Epithelial cell of proximal tubule (primary cell): Measurements from ENCODE around the gene CEP78. TPM values are rescaled to one million over a fixed set of nuclear protein-coding genes. Genes with fewer than 3 reads are reported as not detected.
A peak's percentile ranks its signal among the peaks of the same experiment; 100 is the strongest.

ENCODE experiments used
- DNase-seq: peaks from one replicate; pipeline ENCODE4 v3.0.0-alpha.2; 2011; ENCODE audit warnings: low read depth
- H3K4me3 ChIP-seq: 2 replicates; pipeline ENCODE4 v1.5.1; 2011; ENCODE audit warnings: low read depth, mild to moderate bottlenecking, low read length
- CTCF ChIP-seq: conservative IDR thresholded peaks from 2 replicates; pipeline ENCODE4 v1.5.1; 2012; ENCODE audit warnings: low read depth, mild to moderate bottlenecking, low read length
- total RNA-seq: library from RNA; depleted of rRNA; stranded (reverse); fragments of >200 nt; gene quantifications from 2 replicates; pipeline ENCODE4 v1.2.3, GENCODE V29; 2015

The CEP78 gene
- total RNA-seq, 1 donor from 2014 or later, result 32.2 TPM

DNA sequence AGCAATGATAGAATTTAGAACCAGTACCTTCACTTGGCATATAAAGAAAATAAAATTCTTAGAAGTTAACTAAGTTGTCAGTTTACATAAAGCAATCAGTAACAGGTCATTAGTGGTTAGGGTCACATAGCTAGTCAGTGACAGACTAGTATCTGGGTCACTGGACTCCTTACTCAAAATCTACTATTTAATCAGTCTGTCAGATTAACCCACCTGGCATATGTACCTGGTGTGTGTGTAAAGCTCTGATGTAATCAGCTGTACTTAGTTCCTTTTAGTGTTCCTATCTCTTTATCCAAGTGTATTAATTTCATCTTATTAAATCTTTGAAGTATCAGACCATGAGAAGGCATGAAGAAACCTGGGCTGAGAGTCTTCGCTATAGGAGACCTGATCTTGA lies 7.3 kb downstream of the CEP78 start:
- TF ChIP-seq CTCF, result no peak
- no peak overlapping the region for H3K4me3 ChIP-seq
- DNase-seq, result no peak

GRCh38 chr9:78245401-78245800 lies 9.5 kb downstream of the CEP78 start:
- no peak for TF ChIP-seq CTCF
- H3K4me3 ChIP-seq, result no peak overlapping the region
- no peak for DNase-seq

DNA sequence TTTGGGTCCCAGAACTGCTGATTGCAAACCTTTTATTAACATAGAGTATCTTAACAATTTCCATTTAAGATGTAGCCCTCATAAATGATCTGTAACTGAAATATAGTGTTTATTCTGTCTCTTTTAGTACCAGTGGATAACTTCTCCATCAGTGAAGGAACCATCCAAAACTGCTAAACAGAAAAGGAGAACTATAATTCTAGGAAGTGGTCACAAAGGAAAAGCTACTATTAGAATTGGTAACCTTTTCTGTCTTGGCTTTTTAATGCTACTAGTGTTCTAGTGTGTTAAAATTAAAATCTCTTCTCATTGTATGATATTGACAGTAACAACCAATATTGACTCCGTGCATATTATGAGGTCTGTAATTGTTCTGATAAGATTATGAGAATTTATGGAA lies 12.8 kb downstream of the CEP78 start:
- no peak overlapping the region for H3K4me3 ChIP-seq
- no peak for TF ChIP-seq CTCF
- no peak for DNase-seq

DNA sequence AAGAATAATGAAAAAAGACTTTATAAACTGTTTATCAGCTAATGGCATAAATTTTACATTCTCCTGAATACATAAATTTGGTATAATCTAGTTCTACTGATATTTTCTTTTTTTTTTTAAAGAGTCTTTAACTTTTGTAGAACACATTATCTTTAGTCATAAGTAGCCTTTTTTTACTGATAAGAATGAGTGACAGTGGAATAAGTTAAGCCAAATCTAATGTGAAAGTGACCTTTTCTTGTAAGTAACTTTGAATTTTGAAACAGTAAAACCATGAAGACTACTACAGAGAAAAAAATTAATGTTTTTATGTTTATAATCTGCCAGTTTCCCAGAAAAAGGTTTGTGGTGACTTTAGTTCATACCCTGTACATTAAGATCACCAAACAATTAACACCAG lies 13.7 kb downstream of the CEP78 start:
- no peak for TF ChIP-seq CTCF
- no peak for DNase-seq
- H3K4me3 ChIP-seq, result no peak overlapping the region

- no peak for TF ChIP-seq CTCF
- DNase-seq, result no peak
- no peak overlapping the region for H3K4me3 ChIP-seq
Observed at GRCh38 chr9:78252616-78253015, 16.7 kb downstream of the CEP78 start.

DNA sequence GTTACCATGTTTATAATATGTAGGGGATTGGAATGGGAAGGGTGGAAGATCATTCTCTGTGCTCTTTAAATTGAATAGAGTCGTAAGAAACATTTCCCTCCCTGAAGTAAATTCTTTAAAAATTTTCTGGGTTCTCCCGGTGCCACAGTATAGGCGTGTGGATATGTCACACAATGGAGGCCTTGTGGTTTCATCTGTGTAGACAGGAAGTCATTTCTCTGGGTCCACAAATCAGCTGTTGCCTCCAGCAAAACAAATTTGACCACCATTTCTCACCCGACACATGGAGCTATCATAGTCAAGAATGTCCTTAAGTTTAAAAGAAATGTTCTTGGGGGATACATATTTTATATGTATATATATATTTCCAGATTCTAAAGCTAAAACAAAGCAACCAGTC lies 17.4 kb downstream of the CEP78 start:
- no peak for DNase-seq
- no peak for TF ChIP-seq CTCF
- H3K4me3 ChIP-seq, result no peak overlapping the region

DNA sequence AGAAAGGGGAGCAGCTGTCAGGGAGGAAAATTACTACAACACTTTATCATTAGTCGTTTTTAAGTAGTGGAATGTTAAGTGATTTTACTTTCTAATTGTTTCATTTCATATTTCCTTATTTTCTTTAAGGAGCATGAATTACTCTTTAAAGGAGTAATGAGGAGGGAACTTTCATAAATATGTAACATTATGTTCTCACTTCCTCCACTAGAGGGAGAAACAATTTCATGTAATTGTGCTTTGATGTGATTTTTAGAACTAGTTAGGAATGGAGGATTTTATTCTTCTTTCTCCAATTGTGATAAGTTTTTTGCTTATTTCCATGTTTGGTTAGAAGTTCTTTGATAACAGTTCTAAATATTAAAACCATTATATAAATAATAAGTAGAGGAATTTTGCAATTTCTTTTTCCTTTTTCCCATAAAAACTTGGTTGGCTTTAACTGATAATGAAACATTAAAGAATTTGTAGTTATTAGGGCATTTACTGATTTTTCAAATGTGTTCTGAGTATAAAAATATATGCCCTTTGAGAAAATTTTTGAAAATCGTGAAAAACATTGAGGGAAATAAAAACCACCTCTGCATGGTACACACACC lies 25.6 kb downstream of the CEP78 start:
- peak; percentile 55 for TF ChIP-seq CTCF
- H3K4me3 ChIP-seq, result no peak overlapping the region
- no peak for DNase-seq
